Measurements from ENCODE around the gene GALNTL6.

Gene GALNTL6

GRCh38 chr4:172554588-172554987, 741.4 kb downstream of the GALNTL6 start:
- no peak for DNase-seq (ENCODE audit: low read depth)

GRCh38 chr4:172555725-172556124, 742.5 kb downstream of the GALNTL6 start:
- no peak for DNase-seq (ENCODE audit: low read depth)

- no peak for DNase-seq (ENCODE audit: low read depth)
Measured at GRCh38 chr4:172573899-172574298, 760.7 kb downstream of the GALNTL6 start.

- DNase-seq (ENCODE audit: low read depth): no peak
Measured at GRCh38 chr4:172578712-172579111, 765.5 kb downstream of the GALNTL6 start.

GRCh38 chr4:172584816-172585215, 771.6 kb downstream of the GALNTL6 start:
- no peak for DNase-seq (ENCODE audit: low read depth)

GRCh38 chr4:172596206-172596605, 783.0 kb downstream of the GALNTL6 start:
- no peak for DNase-seq (ENCODE audit: low read depth)

GRCh38 chr4:172599554-172599953, 786.4 kb downstream of the GALNTL6 start:
- no peak for DNase-seq (ENCODE audit: low read depth)

GRCh38 chr4:172601195-172601594, 788.0 kb downstream of the GALNTL6 start:
- no peak for DNase-seq (ENCODE audit: low read depth)

- DNase-seq (ENCODE audit: low read depth): no peak
Measured at GRCh38 chr4:172619218-172619617, 806.0 kb downstream of the GALNTL6 start.

- DNase-seq (ENCODE audit: low read depth): no peak
Measured at GRCh38 chr4:172619798-172620197, 806.6 kb downstream of the GALNTL6 start.

- DNase-seq (ENCODE audit: low read depth): no peak
Measured at GRCh38 chr4:172628263-172628662, 815.1 kb downstream of the GALNTL6 start.

GRCh38 chr4:172630280-172630679, 817.1 kb downstream of the GALNTL6 start:
- DNase-seq (ENCODE audit: low read depth): no peak

GRCh38 chr4:172631832-172632231, 818.6 kb downstream of the GALNTL6 start:
- DNase-seq (ENCODE audit: low read depth): no peak

GRCh38 chr4:172648471-172648870, 835.3 kb downstream of the GALNTL6 start:
- DNase-seq (ENCODE audit: low read depth): no peak

- no peak for DNase-seq (ENCODE audit: low read depth)
Measured at GRCh38 chr4:172649143-172649542, 835.9 kb downstream of the GALNTL6 start.

GRCh38 chr4:172650758-172651530, 837.7 kb downstream of the GALNTL6 start:
- DNase-seq (ENCODE audit: low read depth): no peak

GRCh38 chr4:172651961-172652360, 838.8 kb downstream of the GALNTL6 start:
- DNase-seq (ENCODE audit: low read depth): no peak

GRCh38 chr4:172652369-172652768, 839.2 kb downstream of the GALNTL6 start:
- no peak for DNase-seq (ENCODE audit: low read depth)

- no peak for DNase-seq (ENCODE audit: low read depth)
Measured at GRCh38 chr4:172653676-172654075, 840.5 kb downstream of the GALNTL6 start.

- DNase-seq (ENCODE audit: low read depth): no peak
Measured at GRCh38 chr4:172654457-172654856, 841.3 kb downstream of the GALNTL6 start.

GRCh38 chr4:172656055-172656454, 842.9 kb downstream of the GALNTL6 start:
- DNase-seq (ENCODE audit: low read depth): no peak

GRCh38 chr4:172657081-172657480, 843.9 kb downstream of the GALNTL6 start:
- DNase-seq (ENCODE audit: low read depth): no peak

- DNase-seq (ENCODE audit: low read depth): no peak
Measured at GRCh38 chr4:172660251-172660650, 847.0 kb downstream of the GALNTL6 start.

- DNase-seq (ENCODE audit: low read depth): no peak
Measured at GRCh38 chr4:172662113-172662512, 848.9 kb downstream of the GALNTL6 start.
